Activated CD4-positive, alpha-beta T cell treated with anti-CD3 and anti-CD28 coated beads, Interleukin-2, amount 50 U/mL, for 48 hours (primary cell): ENCODE results near the gene FAIM2.

Source experiments
- DNase-seq, 2 experiments: peaks; one replicate each; pipeline ENCODE4 v3.0.0-alpha.2; 2020

The FAIM2 gene

DNA sequence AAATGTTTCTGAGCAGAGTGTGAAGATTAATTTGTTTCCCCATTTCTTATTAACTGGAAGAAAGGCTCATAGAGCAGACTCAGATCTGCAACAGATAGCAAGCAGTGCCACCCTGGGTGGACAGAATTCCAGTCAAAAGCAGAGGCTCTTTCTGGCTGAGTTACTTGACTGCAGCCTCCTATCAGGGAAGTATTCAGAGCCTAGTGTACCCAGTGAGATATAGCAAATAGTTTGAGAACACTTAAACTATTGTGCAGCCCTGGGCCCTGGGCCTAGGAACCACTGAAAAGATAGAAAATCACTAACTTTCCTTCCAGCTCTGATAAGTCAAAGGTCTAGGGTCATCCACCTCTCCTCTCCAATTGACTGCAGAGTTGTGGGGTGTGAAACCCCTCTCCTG lies 35.6 kb upstream of the FAIM2 start:
- DNase-seq, result no peak

GRCh38 chr12:49937639-49938300 lies 34.1 kb upstream of the FAIM2 start:
- no peak for DNase-seq

GRCh38 chr12:49936925-49937324 lies 33.2 kb upstream of the FAIM2 start:
- DNase-seq, result no peak

DNA sequence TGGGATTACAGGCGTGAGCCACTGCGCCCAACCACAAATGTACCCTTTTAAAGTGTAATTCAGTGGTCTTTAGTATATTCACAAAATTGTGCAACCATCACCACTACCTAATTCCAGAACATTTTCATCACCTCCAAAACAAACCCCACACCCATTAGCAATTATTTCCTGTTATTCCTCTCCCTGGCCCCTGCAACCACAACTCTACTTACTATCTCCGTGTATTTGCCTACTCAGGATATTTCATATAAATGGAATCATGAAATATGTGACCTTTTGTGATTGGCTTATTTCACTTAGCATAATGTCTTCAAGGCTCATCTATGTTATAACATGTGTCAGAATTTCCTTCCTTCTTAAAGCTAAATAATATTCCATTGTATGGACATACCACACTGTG lies 30.8 kb upstream of the FAIM2 start:
- DNase-seq, result no peak

- DNase-seq, result no peak
Measured at GRCh38 chr12:49933796-49934195, 30.1 kb upstream of the FAIM2 start.

- no peak for DNase-seq
Measured at GRCh38 chr12:49932533-49933130, 28.9 kb upstream of the FAIM2 start.

DNA sequence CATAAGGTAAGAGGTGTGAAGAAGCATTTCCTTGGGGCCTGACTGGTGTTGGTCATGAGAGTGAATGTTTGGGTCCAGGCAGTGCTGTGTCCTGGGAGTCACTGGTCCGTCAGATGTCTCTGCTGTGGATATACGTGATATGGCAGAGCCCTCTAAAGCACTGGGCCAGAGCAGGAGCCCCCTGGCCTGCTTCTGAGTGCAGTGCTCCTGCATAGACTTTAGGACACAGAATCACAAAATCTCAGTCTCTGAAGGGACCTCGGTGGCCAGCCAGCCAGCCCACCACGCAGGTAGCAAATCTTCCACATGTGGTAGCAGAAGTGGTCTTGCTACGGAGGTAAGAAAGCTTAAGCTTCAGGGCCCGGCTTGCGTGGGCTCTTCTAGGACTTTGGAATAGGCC lies 28.3 kb upstream of the FAIM2 start:
- no peak for DNase-seq

- DNase-seq, result no peak
Measured at GRCh38 chr12:49930515-49931288, 27.0 kb upstream of the FAIM2 start.

DNA sequence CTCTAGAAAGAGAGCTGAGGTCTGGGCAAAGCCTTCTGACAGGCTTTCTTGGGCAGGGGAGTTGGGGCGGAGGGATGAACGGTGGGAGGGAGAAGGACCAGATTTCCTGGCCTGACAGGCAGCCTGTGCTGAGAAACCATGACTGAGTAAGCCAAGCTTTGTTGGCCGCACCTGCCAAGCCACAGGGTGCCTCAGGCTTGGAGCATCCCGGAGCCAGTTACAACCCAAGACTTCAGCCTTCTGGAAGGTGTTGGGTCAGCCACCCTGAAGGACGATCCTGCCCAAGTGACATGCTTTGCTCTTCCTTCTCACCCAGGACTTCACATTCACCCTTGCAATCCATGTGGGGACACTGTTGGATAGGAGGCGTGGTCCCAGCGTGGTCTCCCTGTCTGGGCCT lies 25.9 kb upstream of the FAIM2 start:
- no peak for DNase-seq

DNA sequence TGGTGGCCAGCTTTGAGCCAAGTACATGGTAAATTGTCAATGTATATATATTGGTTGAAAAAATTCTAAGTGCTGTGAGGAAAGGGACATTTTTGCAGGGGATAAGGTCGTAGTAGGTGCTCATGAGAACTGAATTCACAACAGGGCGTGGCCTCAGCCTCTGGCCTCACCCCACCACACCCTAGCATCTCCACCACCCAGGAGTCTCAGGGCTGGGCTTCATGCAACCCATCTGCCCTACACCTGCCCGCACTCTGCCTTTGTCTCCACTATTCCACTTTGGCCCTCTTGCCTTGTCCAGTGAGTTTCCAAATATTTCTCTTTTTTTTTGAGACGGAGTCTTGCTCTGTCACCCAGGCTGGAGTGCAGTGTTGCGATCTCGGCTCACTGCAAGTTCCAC lies 24.8 kb upstream of the FAIM2 start:
- no peak for DNase-seq

GRCh38 chr12:49925433-49926204 lies 21.9 kb upstream of the FAIM2 start:
- no peak for DNase-seq

GRCh38 chr12:49924628-49925246 lies 21.0 kb upstream of the FAIM2 start:
- no peak for DNase-seq

- no peak for DNase-seq
Measured at GRCh38 chr12:49923880-49924556, 20.3 kb upstream of the FAIM2 start.

GRCh38 chr12:49923035-49923644 lies 19.4 kb upstream of the FAIM2 start:
- DNase-seq, result no peak

GRCh38 chr12:49922349-49923034 lies 18.8 kb upstream of the FAIM2 start:
- no peak for DNase-seq

DNA sequence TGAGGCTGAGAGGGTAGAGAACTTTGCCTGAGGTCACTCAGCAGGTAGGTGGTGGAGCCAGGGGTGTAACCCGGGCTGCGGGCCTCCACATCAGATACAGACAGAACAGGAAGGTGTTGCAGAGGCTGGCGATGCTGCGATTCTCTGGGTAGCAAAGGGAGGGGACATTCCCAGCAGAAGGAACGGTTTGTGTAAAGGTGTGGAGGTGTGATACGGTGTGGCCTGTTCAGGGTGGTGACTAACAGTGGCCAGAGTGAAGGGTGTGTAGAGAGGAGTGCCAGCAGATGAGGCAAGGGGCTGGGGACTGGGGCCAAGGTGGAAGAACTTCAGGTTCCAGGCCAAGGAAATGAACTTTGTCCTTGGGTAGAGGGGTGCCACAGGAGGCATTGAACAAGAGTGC lies 18.2 kb upstream of the FAIM2 start:
- DNase-seq, result no peak

DNA sequence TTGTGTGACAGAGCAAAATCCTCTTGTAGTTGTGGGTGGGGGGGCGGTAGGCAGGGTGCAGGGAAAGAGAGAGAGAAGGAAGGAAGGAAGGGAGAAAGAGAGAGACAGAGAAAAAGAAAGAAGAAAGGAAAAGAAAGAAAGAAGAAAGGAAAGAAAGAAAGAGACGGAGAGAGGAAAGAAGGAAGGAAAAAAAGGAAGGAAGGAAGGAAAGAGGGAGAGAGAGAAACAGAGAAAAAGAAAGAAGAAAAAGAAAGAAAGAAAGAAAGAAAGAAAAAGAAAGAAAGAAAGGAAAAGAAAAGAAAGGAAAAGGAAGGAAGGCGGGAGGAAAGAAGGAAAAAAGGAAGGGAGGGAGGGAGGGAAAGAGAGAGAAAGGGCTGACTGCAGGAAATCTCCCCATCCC lies 17.6 kb upstream of the FAIM2 start:
- no peak for DNase-seq

DNA sequence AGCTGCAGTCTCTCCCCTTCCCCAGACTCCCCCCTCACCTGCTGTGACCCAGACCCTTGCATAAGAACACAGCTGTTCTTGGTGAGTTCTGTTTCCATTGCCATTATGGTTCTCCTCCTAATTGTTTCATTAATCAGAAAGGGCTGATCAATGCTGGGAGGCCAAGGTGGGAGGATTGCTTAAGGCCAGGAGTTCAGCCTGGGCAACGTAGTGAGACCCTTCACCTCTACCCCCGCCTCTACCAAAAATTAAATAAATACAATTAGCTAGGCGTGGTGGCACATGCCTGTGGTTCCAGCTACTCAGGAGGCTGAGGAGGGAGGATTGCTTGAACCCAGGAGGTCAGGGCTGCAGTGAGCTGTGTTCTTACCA lies 17.2 kb upstream of the FAIM2 start:
- DNase-seq, result no peak

- no peak for DNase-seq
Measured at GRCh38 chr12:49920241-49920914, 16.7 kb upstream of the FAIM2 start.

DNA sequence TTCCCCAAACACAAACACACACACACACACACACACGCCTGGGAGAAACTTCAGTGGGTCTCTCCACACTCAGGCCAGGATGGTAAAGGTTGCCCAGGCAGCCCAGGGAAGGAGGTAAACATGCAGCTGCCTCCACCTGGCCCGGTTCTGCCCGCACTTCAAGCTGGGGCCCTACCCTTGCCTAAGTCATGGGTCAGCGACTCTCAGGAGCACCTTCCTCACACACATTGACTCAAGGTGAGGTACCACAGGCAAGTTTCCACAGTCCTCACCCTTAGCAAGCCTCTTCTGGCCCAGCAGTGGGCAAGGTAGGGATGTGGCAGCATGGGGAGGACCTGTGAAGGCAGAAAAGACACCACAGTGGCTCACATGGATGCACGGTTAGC lies 14.1 kb upstream of the FAIM2 start:
- no peak for DNase-seq
